Suppressor macrophage treated with lipopolysaccharide for 1 hour (primary cell): ENCODE data around the gene HDAC7.
A peak's percentile ranks its signal among the peaks of the same experiment; 100 is the strongest.
"Not testable (repeated sequence)": the region's sequence is repeated elsewhere in the genome, so short reads cannot be mapped to it uniquely, and the experiment has no call there.

Experiments used
- DNase-seq, 3 donors: peaks; one replicate each; pipeline ENCODE4 v3.0.0-alpha.2; 2020 to 2022

Gene HDAC7

GRCh38 chr12:47848853-47849252 lies 29.1 kb upstream of the HDAC7 start:
- no peak for DNase-seq

- DNase-seq: no peak
These were observed 26.7 kb upstream of the HDAC7 start for GRCh38 chr12:47846294-47846996.

GRCh38 chr12:47845081-47845480 lies 25.4 kb upstream of the HDAC7 start:
- DNase-seq: no peak

- no peak for DNase-seq
These were observed 24.7 kb upstream of the HDAC7 start for GRCh38 chr12:47844264-47845019.

GRCh38 chr12:47843226-47843980 lies 23.7 kb upstream of the HDAC7 start:
- DNase-seq: no peak

- not testable (repeated sequence) for DNase-seq
These were observed 22.8 kb upstream of the HDAC7 start for GRCh38 chr12:47842543-47842942.

GRCh38 chr12:47841910-47842309 lies 22.2 kb upstream of the HDAC7 start:
- DNase-seq: no peak

GRCh38 chr12:47841501-47841900 lies 21.8 kb upstream of the HDAC7 start:
- no peak for DNase-seq

GRCh38 chr12:47840571-47840970 lies 20.9 kb upstream of the HDAC7 start:
- DNase-seq: no peak

GRCh38 chr12:47839214-47839876 lies 19.6 kb upstream of the HDAC7 start:
- no peak for DNase-seq

GRCh38 chr12:47838286-47838931 lies 18.7 kb upstream of the HDAC7 start:
- peak; percentile 65 to 70 (median 68) for DNase-seq

GRCh38 chr12:47837190-47838171 lies 17.8 kb upstream of the HDAC7 start:
- DNase-seq: peak; percentile 68 to 79 (median 72)

- DNase-seq: no peak
These were observed 16.1 kb upstream of the HDAC7 start for GRCh38 chr12:47835831-47836155.

GRCh38 chr12:47835006-47835830 lies 15.5 kb upstream of the HDAC7 start:
- peak in 1 of 3 donors; percentile 26 for DNase-seq

- DNase-seq: no peak
These were observed 14.6 kb upstream of the HDAC7 start for GRCh38 chr12:47834199-47834903.

- no peak for DNase-seq
These were observed 13.9 kb upstream of the HDAC7 start for GRCh38 chr12:47833591-47834012.

GRCh38 chr12:47832263-47832933 lies 12.7 kb upstream of the HDAC7 start:
- DNase-seq: no peak

- DNase-seq: no peak
These were observed 9.9 kb upstream of the HDAC7 start for GRCh38 chr12:47829584-47829983.

- DNase-seq: peak in 2 of 3 donors; percentile 43 to 54
These were observed 9.3 kb upstream of the HDAC7 start for GRCh38 chr12:47828976-47829482.
